HL-60 (cell line): ENCODE data around the gene ASF1B.

Source experiments
- DNase-seq, 2 experiments: peaks; one replicate each; pipeline ENCODE4 v3.0.0-alpha.2; 2010 to 2020; ENCODE audit warnings: low read depth in 1 of 2, low spot score in 1 of 2
- H3K27ac ChIP-seq: fragments of 250-450 bp; sonication (Bioruptor Pico); replicated peaks from 2 replicates; pipeline ENCODE4 v1.5.1; 2020; ENCODE audit warnings: mild to moderate bottlenecking, moderate library complexity
- H3K27me3 ChIP-seq: fragments of 250-450 bp; sonication (Bioruptor Pico); 2 replicates; pipeline ENCODE4 v1.5.1; 2021; ENCODE audit warnings: mild to moderate bottlenecking, moderate library complexity; ENCODE audit not compliant: insufficient read depth, poor library complexity, severe bottlenecking
- H3K4me3 ChIP-seq: replicated peaks from 2 replicates; pipeline ENCODE4 v1.5.1; 2011; ENCODE audit warnings: mild to moderate bottlenecking, control low read depth, low read length; ENCODE audit not compliant: insufficient read depth
- CTCF ChIP-seq: IDR thresholded peaks from one replicate; pipeline ENCODE4 v1.5.1; 2011; ENCODE audit warnings: low read length, control low read depth, inconsistent platforms; ENCODE audit not compliant: insufficient read depth
- GABPA ChIP-seq: IDR thresholded peaks from 2 replicates; pipeline ENCODE4 v1.6.1; 2012; ENCODE audit warnings: low read depth
- POLR2AphosphoS5 ChIP-seq: IDR thresholded peaks from 2 replicates; pipeline ENCODE4 v1.6.1; 2012; ENCODE audit warnings: low read depth
- REST ChIP-seq: IDR thresholded peaks from 2 replicates; pipeline ENCODE4 v1.6.1; 2012; ENCODE audit warnings: low read depth; ENCODE audit not compliant: insufficient replicate concordance
- SPI1 ChIP-seq: IDR thresholded peaks from 2 replicates; pipeline ENCODE4 v1.6.1; 2012; ENCODE audit warnings: low read depth, mild to moderate bottlenecking, borderline replicate concordance

Gene ASF1B

GRCh38 chr19:14080887-14081796 lies 55.2 kb downstream of the ASF1B start:
- no peaks in the 10 kb centered on the region for H3K27me3 ChIP-seq
- DNase-seq, result peak; percentile 97 to 99
- TF ChIP-seq SPI1, result peak; percentile 97
- TF ChIP-seq GABPA, result peak; percentile 96
- TF ChIP-seq REST, result peak; percentile 27
- TF ChIP-seq POLR2AphosphoS5, result no peak; the same call in 1 of the 2 replicates
- TF ChIP-seq CTCF, result no peak
- H3K4me3 ChIP-seq, result peak overlapping the region; percentile 61
- H3K27ac ChIP-seq, result peak overlapping the region; percentile 70

- Histone ChIP-seq H3K27ac (no peak overlapping the region), H3K27me3 (no peaks in the 10 kb centered on the region), H3K4me3 (no peak overlapping the region)
- TF ChIP-seq CTCF, result no peak
- no peak for TF ChIP-seq POLR2AphosphoS5
- no peak for TF ChIP-seq REST
- TF ChIP-seq GABPA, result no peak
- TF ChIP-seq SPI1, result no peak
- no peak for DNase-seq
These were observed 58.0 kb downstream of the ASF1B start for GRCh38 chr19:14078411-14078810.

- Histone ChIP-seq H3K27ac (peak overlapping the region; percentile 31), H3K27me3 (peaks cover 2% of the 10 kb centered on the region)
These were observed 62.2 kb downstream of the ASF1B start for GRCh38 chr19:14073925-14074838.

More at GRCh38 chr19:14073925-14074838, 62.2 kb downstream of the ASF1B start:
- DNase-seq, result no peak
- TF ChIP-seq REST (no peak), GABPA (no peak), SPI1 (no peak)
- peak overlapping the region; percentile 38 for H3K4me3 ChIP-seq
